Stromal cell of bone marrow (primary cell): Measurements from ENCODE around the gene EXOSC2.

Source experiments
- DNase-seq: peaks from one replicate; pipeline ENCODE4 v3.0.0-alpha.2; 2012; ENCODE audit warnings: low read depth

Gene EXOSC2, protein sequence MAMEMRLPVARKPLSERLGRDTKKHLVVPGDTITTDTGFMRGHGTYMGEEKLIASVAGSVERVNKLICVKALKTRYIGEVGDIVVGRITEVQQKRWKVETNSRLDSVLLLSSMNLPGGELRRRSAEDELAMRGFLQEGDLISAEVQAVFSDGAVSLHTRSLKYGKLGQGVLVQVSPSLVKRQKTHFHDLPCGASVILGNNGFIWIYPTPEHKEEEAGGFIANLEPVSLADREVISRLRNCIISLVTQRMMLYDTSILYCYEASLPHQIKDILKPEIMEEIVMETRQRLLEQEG

DNA sequence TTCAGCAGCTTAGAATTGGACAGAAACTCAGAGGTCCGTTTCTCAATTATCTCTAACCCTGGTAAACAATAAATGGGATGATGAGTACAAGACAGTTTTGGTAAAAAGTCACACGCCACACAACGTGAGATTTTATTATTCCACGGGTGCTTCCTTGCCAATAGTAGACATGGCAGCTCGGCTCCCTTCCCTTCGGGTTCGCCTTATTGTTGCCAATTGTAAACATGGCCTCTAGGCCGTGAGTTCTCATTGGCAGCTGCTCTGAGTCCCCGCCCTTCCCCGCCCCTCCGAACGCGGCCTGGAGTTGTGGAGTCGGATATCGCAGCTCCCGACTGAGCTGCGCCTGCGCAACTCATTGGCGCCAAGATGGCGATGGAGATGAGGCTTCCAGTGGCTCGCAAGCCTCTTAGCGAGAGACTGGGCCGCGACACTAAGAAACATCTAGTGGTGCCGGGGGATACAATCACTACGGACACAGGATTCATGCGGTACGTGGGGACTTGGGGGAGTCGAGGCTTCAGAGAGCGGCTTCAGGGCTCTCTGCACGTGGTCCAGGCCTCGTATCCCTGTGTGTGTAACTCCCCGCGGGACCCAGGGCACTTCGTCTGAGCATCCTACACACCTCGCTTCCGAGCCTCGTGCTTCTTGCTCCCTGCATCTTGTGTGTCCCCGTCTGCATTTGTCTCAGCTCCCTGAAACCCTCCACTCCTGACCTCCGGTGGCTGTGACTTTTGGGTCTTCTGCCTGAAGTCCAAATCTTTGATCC is at the start of gene EXOSC2:
TSS of gene EXOSC2 (plus strand) at position 355 of the 766 bp plus-strand sequence. CDS start at position 367, 12 bp downstream.
- peak; percentile 99 for DNase-seq

DNA sequence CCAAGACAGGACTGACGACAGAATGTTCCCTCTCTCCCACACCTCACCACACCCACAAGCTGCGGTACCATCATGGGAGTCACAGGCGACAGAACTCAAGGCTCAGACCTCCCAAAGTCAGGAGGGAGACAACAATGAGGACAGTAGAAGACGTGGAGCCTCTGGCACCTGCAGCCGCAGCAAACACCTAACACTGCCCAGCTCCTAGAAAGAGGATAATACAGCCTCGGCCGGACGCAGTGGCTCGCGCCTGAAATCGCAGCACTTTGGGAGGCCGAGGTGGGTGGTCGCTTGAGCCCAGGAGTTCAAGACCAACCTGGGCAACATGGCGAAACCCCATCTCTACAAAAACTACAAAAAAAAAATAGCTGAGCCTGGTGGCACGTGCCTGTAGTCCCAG is 42.4 kb upstream of the EXOSC2 start:
- DNase-seq = no peak

DNA sequence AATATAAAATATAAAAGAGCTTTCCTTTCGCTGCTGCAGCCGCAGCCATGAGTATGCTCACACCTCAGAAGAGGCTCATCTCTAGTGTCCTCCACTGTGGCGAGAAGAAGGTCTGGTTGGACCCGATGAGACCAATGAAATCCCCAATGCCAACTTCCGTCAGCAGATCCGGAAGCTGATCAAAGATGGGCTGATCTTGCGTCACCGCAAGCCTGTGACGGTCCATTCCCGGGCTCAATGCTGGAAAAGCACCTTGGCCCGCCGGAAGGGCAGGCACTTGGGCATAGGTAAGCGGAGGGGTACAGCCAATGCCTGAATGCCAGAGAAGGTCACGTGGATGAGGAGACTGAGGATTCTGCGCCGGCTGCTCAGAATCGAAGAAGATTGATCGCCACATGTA is 41.8 kb upstream of the EXOSC2 start:
- DNase-seq = no peak

DNA sequence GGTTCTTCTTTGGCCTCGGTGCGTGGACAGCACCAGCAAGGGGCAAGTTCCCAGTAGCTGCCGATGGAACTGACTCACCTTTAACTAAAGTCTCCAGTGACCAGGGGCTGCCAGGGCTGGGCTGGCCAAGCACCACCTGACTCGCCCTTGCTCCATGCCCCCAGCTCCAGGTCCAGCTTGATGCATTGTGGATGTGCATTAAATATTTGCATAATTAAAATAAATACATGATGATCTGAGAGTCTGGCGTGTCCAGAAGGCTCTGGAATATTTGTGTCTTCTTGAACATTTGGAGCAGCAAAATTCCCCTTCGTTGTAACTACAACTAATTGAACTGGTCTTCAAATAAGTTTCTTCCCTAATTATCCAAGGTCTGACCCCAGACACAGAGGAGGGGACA is 38.7 kb upstream of the EXOSC2 start:
- DNase-seq = no peak

DNA sequence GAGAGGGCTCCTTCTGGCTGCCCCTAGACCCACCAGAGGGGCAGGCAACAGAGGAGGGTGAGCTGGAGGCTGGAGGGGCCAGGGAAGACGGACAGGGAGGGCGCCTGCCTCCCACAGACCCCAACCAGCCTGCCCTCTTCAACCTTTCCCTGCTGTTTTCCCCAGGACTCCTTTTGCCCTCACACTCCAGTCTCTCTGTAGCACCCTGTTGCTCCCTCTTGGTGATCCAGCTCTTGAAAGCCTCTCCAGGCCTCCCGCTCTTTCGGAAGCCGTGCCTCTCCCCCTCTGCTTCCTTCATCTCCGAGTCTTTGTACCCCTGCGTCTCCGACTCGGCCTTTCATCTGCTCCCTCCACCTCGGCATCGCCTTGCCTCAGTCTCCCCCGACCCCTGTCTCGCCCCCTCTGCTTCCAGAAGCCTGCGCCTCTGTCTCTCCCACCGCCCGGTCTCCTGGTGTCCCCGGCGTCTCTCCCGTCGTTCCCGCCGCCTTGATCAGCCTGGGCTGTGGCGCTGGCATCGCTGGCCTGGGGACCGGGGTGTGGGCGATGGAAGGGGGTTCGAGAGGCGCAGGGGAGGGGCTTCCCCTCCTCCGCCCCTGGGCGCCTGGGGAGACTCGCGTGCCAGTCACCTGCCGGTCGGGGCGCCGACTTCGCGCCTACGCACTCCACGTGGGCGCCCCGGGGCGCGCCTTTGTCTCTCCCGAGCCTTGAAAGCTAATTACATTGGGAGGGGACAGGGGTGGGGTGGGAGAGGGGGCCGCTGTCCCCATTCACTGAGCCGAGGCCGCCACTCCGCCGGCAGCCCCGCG is 34.5 kb upstream of the EXOSC2 start:
- DNase-seq = no peak

DNA sequence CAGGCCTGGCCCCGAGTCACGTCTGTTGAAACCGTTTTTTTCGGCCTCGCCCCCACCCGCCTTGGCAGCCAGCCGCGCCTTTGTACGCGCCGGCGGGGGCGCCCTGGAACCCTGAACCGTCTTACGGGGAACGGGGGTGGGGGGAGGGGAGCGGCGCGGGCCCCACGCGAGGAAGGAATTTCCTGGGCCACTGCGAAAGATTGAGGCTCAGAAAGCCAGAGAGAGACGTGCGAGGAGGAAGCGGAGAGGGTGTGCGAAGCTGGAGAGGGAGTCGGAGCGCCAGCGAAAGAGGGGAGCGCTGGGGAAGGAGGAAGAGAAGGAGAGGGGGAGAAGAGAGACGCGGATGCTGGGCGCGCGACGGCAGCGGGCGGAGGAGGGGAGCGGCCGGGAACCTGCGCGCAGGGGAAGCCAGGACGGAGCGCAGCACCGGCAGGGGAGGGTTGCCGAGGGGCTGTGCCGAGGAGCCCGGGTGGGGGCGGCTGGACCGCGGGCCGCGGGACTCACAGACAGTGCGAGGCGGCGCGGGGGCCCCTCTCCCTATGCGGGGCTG is 33.8 kb upstream of the EXOSC2 start:
- DNase-seq = no peak

DNA sequence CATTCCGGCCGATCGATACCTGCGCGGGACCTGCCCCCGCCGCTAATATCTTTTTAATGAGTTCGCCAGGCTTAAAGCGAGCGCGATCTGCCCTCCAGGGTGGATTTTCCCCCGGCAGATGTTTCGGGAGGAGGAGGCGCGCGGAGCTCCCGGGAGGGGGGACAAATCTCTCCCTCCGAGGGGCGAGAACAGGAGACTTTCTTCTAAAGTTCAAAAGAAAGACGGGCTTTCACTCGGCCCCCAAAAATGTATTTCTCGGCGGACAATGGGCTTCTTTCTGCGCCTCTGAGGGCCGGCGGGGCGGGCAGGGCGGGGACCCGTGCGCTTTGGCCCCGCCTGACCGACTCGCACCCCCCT is 33.3 kb upstream of the EXOSC2 start:
- no peak for DNase-seq

DNA sequence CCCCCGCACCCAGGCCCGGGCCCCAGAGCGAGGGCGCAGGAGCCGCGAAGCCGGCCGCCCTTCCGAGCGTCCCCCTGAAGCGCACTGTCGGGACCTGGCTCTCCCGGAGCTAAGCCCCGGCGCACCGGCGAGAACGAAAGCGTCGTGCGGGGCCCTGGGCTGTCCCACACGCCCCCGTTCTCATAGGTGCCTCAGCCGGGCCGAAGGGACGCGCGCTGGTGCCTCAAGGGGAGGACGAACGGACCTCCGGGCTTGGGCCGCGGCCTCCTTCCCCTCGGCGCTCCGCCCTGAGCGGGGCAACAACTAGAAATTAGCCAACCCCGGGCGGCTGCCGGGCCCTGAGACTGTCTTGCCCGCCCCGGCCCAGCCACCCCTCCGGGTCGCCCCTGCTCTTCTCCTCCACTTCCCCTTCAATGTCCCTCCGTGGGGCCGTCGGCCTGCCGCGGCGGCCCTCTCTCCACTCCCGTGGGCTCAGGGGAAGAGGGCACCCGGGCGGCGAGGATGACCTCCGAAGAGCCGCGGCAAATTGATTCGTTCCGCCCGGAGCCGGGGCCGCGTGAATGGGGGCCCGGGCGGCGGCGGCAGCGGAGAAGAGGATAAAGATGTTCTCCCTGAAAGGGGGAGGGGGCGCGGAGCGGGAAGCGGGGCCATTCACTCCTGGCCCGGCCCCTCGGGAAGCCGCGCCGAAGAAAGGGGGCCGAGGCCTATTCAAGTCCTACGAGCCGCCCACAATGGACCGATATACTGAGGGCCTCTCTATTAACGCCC is 32.7 kb upstream of the EXOSC2 start:
- DNase-seq = no peak

DNA sequence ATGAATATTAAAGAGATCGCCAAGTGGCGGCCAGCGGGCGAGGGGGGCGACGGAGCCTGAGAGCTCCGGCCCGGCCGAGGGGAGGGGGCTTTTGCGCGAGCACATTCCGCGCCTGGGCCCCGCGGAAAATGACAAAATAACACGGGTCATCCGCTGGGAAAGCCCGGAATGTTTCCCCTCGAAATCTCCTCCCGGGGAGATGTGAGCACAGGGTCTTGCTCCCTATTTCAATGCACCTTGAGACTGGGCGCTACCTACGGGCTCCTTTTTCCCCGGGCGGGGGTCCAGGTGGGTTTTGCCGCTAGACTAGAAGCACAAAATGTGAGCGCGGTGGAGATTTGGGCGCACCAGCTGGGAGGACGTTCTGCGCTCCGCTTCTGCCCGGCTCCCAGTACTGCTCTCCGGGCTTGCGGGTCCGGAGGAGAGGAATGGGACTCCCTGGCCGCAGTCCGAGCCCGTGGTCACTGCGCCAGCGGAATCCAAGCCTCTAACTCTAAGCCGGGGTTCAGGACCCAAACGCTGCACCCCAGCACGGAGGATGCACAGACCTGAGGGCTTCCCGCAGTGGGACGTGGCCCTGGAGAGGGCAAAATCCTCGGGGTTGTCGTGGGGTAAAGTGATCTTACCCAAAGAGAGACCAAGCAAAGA is 32.0 kb upstream of the EXOSC2 start:
- DNase-seq = no peak

DNA sequence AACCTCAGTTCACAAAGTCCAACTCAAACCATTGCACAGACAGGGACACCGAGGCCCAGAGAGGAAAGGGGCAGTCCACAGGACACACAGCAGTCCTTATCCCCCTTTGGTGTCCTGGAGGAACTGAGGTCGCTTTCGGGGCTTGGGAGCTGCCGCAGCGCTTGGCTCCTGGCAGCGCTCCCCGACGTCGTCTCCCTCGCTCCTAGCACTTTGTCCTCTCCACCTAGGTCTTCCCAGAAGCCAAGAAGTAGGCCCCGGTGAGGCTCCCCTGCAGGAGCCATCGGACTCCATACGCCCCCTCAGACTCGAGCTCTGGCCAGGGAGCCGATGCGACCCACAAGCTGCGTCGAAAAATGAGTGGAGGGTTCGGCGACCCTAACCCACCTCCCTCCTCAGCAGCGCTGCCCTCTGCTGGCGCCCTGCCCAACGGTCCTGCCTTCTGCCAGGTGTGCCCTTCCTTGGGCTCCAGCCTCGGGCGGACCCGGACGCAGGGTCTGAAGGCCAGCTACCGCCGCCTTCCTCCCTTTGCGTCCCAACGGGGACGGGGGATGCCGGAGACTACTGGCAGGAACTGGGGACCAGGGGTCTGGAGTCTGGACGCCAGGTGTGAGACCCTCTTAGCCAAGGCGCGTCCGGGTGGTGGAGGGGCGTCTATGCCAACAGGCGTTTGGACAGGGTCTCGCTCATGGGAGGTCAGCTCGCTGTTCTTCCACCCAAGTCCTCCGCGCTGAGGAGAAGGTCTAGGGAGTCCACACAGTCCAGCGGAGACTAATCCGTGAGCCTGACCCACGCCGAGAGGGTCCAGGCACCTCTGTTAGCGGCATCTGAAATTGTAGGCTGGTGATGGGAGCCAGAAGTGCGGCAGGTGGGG is 31.2 kb upstream of the EXOSC2 start:
- no peak for DNase-seq

DNA sequence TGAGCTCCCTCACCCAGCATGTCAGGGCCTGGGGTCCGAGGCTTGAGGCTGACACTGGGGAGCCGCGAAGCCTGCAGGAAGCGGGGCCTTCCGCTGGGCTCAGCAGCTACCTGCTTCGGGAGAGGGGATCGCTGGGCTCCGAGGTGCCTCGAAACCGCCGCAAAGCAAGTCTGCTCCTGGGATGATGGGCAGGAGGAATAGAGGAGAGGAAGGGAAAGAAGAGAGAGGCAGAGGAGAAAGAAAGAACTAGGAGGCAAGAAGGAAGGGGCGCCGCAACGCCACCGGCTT is 30.7 kb upstream of the EXOSC2 start:
- no peak for DNase-seq

DNA sequence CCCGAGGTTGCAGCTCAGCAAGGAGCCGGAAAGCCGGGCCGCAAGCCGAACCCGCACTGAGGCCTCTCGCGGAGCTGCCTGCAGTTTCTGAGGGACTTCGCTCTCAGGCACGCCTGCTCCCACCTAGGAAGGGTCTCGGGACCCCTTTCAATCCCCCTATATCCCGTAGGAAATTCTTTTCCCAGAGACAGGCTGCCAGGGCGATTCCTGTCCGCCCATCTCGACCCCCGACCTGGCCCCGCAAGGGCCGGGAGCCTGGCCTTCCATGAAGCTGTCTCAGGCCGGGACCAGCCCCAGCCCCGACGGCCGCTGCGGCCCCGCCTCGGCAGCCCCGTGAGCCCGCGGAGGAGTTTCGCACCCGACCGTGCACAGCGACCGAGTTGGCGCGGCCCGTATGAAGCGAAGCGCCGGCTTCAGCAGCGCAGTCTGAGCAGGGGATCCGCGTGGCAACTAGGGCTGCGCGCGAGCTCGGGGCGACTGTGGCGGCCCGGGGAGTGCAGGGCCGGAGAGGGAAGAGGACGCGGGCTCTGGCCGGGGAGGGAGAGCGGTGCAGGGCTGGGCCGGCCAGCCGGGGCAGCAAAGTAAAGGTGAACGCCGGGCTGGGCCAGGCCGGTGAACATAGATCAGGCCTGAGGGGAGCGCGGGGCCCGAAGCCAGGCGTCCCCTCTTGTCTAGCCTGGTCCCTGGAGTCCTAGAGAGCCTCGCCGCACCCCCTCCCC is 30.2 kb upstream of the EXOSC2 start:
- no peak for DNase-seq

DNA sequence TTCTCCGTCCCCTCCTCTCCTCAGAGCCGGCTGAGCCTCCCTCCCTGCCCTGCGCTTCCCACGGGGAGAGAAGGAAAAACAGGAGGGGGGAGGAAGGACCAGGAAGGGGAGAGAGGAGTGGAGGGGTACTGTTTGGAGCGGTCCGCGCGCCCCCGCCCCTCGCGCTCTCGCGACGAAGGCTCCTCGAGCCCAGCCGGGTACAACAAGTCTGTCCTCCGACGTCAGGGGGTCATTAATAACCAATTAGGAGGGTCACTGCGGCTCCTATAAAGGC is 29.7 kb upstream of the EXOSC2 start:
- no peak for DNase-seq

DNA sequence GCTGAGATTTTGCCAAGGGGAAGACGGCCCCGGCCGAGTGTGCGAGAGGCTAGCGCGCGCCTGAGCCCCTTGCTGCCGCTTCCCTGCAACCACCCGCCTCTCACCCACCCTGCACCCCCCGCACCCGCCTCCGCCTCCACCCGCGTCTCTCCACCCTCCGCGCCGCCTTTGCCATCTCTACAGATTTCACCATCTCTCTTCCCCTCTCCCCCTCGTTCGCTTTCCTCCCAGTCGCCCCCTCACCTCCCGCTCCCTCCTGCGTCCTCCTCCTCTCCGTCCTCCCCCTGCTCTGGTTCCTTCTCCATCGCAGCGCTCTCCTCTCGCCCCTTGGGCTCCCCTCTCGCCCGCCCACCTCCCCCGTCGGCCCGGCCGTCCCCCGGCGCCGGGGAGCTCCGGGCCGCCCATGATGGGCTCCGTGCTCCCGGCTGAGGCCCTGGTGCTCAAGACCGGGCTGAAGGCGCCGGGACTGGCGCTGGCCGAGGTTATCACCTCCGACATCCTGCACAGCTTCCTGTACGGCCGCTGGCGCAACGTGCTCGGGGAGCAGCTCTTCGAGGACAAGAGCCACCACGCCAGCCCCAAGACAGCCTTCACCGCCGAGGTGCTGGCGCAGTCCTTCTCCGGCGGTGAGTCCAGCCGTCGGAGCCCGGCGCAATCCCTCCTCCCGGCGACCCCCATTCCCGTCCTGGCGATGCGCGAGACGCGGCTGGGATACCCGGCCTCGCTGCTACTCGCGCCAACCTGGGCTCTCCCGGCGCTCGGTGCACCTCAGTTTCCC is 29.1 kb upstream of the EXOSC2 start, which contains the start of gene PRDM12:
TSS of gene PRDM12 (plus strand) at position 344 of the 778 bp plus-strand sequence. CDS start at position 404, 60 bp downstream.
- no peak for DNase-seq

DNA sequence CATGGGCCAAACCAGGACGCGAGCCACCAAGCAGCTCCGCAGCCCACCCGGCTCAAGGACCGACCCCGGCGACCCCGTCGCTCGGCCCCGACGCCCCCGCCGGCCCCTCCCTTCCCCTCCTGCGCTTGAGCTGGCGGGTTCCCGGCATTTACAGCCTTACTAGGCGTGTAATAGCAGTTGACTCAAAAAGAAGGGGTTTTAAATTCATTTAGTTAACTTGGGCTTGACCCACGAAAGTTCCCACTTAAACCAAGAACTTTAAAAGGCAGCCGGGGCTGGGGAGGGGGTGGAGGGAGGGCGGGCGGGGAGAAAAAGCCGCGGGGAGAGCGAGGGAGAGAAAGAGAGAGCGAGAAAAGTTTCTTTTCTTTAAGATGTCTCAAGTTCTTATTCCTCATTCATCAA is 28.6 kb upstream of the EXOSC2 start:
- no peak for DNase-seq

DNA sequence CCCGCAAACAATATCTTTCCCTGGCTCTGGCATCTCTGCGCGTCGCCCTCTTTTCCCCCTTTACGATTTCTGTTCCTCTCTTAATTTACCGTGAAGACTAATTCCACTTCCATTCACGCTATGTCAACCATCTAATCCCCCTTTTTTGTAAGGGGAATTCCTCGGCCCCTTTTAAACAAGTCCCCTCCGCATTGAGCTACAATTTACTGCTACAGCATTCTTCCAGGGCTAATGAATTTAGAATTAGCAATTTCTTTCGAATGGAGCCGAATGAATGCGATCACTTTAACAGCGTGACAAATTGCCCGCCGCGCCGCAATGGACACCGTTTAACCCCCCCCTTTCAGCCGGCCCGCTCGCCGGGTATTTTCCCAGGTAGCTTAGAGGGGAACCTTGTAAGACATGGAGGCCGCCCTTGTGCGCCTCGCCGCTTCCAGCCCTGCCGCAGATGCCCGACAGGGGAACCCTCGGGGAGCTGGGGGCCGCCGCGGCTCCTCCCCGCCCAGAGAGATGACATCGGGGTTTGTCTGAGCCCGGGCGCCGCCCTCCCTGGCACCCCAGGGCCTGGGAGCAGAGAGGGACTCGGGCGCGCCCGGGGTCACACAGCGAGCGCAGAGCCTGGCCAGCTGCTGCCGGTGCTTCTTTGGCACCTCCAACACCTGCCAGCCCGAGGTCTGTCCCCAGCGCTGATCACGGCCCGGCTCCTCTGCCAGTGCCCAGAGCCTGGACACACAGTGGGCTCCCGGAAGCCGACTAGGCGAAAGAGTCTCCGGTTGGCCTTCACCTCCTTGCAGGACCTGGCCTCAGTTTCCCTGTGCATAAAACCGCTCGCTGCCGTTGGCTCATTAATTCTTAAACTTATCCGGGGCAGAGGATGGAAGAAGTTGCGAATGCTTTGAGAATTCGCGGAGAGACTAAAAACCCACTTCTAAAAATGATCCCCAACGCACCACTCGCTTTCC is 27.9 kb upstream of the EXOSC2 start:
- DNase-seq = no peak

DNA sequence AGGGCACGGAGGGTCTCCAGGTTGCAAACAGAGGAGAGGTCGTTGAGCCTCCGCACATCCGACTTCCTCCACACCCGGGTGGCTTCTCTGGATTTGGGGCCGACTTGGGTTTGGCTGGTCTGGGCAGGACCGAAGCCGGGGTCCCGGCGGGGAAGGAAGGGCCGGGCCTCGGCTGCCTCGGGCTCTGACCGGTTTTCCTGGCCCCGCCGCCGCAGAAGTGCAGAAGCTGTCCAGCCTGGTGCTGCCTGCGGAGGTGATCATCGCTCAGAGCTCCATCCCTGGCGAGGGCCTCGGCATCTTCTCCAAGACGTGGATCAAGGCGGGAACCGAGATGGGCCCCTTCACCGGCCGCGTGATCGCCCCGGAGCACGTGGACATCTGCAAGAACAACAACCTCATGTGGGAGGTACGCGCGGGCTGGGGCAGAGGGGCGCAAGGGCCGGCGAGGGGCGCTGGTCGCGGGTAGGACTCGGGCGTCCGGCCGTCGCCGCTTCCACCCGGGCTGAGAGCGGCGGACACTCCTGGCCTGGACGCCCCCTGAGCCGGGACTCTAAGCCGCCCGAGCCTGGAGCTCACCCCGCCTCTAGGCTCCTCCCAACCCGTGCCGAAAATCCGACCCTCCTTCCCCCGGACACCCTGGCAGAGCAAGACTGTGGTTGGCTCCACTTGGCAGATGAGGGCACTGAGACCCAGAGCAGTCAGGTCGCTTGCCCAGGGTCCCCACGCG is 27.0 kb upstream of the EXOSC2 start:
- no peak for DNase-seq

DNA sequence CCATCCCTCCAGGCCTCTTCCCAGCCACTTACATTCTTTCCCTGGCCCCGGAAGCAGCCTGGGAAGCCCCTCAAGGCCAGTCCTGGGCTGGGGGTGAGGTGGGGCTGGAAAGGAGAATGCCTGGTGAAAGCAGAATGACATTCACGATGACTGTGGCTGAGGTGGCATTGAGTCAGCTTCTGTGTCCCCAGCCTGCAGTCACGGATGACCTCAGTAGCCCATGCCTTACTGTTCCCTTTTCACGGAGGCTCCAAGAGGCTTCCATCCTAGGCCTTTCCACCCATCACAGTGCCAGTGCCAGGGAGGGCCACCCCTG is 26.5 kb upstream of the EXOSC2 start:
- DNase-seq = no peak
